Endodermal cell (in vitro differentiated cells): ENCODE results near the gene ATRX. TPM values are rescaled to one million over a fixed set of nuclear protein-coding genes. Genes with fewer than 3 reads are reported as not detected.
"Not testable (repeated sequence)": the region's sequence is repeated elsewhere in the genome, so short reads cannot be mapped to it uniquely, and the experiment has no call there.

Experiments used
- DNase-seq: peaks from one replicate; pipeline ENCODE4 v3.0.0-alpha.2; 2017
- H3K27ac ChIP-seq: 2 replicates; pipeline ENCODE4 v1.5.1; 2013; ENCODE audit warnings: mild to moderate bottlenecking, low read depth, low read length, moderate library complexity
- H3K27me3 ChIP-seq: 2 replicates; pipeline ENCODE4 v1.6.1; 2013; ENCODE audit warnings: mild to moderate bottlenecking, low read length, moderate library complexity; ENCODE audit not compliant: insufficient read depth, control insufficient read depth, poor library complexity, severe bottlenecking
- H3K36me3 ChIP-seq: 2 replicates; pipeline ENCODE4 v1.7.0; 2013; ENCODE audit warnings: mild to moderate bottlenecking, low read length, moderate library complexity; ENCODE audit not compliant: control insufficient read depth, insufficient read depth
- H3K4me1 ChIP-seq: one replicate; pipeline ENCODE4 v1.7.0; 2013; ENCODE audit warnings: low read length; ENCODE audit not compliant: control insufficient read depth, insufficient read depth
- H3K4me3 ChIP-seq: 2 replicates; pipeline ENCODE4 v1.5.1; 2013; ENCODE audit warnings: mild to moderate bottlenecking, low read length, moderate library complexity
- H3K9ac ChIP-seq: 2 replicates; pipeline ENCODE4 v1.6.1; 2013; ENCODE audit warnings: mild to moderate bottlenecking, low read length, moderate library complexity; ENCODE audit not compliant: poor library complexity, severe bottlenecking; ENCODE audit errors: extremely low read depth
- H3K9me3 ChIP-seq: 2 replicates; pipeline ENCODE4 v1.6.1; 2013; ENCODE audit warnings: mild to moderate bottlenecking, low read length, moderate library complexity; ENCODE audit not compliant: control insufficient read depth
- H3K27ac Mint-ChIP-seq: 2 replicates; pipeline ENCODE4 v1.8.0; 2020; ENCODE audit warnings: mixed read lengths
- H3K27me3 Mint-ChIP-seq: 2 replicates; pipeline ENCODE4 v1.8.0; 2021; ENCODE audit warnings: mild to moderate bottlenecking, mixed read lengths; ENCODE audit not compliant: insufficient read depth
- H3K36me3 Mint-ChIP-seq: 2 replicates; pipeline ENCODE4 v1.8.0; 2020; ENCODE audit warnings: low read depth, mixed read lengths
- H3K4me1 Mint-ChIP-seq: 2 replicates; pipeline ENCODE4 v1.8.0; 2020; ENCODE audit warnings: mixed read lengths
- H3K4me3 Mint-ChIP-seq: 2 replicates; pipeline ENCODE4 v1.8.0; 2020; ENCODE audit warnings: mild to moderate bottlenecking, moderate library complexity, mixed read lengths
- H3K9me3 Mint-ChIP-seq: 2 replicates; pipeline ENCODE4 v1.8.0; 2020; ENCODE audit warnings: mild to moderate bottlenecking, mixed read lengths
- CTCF ChIP-seq: fragments of 200-600 bp; sonication (generic); conservative IDR thresholded peaks from 2 replicates; pipeline ENCODE4 v1.5.0; 2021; ENCODE audit warnings: antibody characterized with exemption, mild to moderate bottlenecking
- WGBS, 2 experiments: methylation state at CpG; one replicate each; pipeline versions ENCODE4 v1.1.5 to v1.1.7; 2013; ENCODE audit warnings: missing lambda C conversion rate in 2 of 2, mixed read lengths in 1 of 2; ENCODE audit not compliant: insufficient coverage in 1 of 2, insufficient read length in 1 of 2; 5-methylcytosine and 5-hydroxymethylcytosine counted together
- total RNA-seq, 2 donors: library from RNA; stranded (reverse); fragmentation: NEBNext Ultra II Directional in 1 of 2; extraction: Animal tissue kit (Norgen Biotek cat#: 25700) in 1 of 2; gene quantifications; 2 replicates in 1 of 2; 3 replicates in 1 of 2; pipeline ENCODE4 v1.2.1, GENCODE V29; 2021

Gene ATRX
- total RNA-seq, 2 donors from 2014 or later, result 120 to 137 TPM

GRCh38 chrX:77771601-77772000 lies 14.4 kb downstream of the ATRX start:
- H3K36me3 ChIP-seq, result peaks cover 6% of the 10 kb centered on the region
- H3K4me3 Mint-ChIP-seq, result no peak overlapping the region
- 100% methylated on average over 1 of the region's 1 CpG; no CpG with 5 or more reads in 1 of the 2 experiments for WGBS, 2 experiments
- no peak for TF ChIP-seq CTCF
- no peaks in the 10 kb centered on the region for H3K4me1 ChIP-seq
- H3K27me3 ChIP-seq, result no peaks in the 10 kb centered on the region
- H3K27me3 Mint-ChIP-seq, result no peaks in the 10 kb centered on the region
- DNase-seq, result no peak
- H3K27ac ChIP-seq, result no peak overlapping the region
- H3K4me1 Mint-ChIP-seq, result no peaks in the 10 kb centered on the region
- no peak overlapping the region for H3K4me3 ChIP-seq
- H3K9me3 ChIP-seq, result no peaks in the 10 kb centered on the region
- H3K36me3 Mint-ChIP-seq, result peaks cover 25% of the 10 kb centered on the region
- H3K27ac Mint-ChIP-seq, result no peak overlapping the region
- no peak overlapping the region for H3K9ac ChIP-seq
- H3K9me3 Mint-ChIP-seq, result peaks cover 56% of the 10 kb centered on the region

GRCh38 chrX:77768787-77769186 lies 17.2 kb downstream of the ATRX start:
- no peak for TF ChIP-seq CTCF
- Histone ChIP-seq H3K4me1 (no peaks in the 10 kb centered on the region), H3K27me3 (no peaks in the 10 kb centered on the region)

GRCh38 chrX:77766212-77766611 lies 19.8 kb downstream of the ATRX start:
- H3K36me3 Mint-ChIP-seq, result peaks cover 27% of the 10 kb centered on the region

More at GRCh38 chrX:77768787-77769186, 17.2 kb downstream of the ATRX start:
- peaks cover 27% of the 10 kb centered on the region for H3K36me3 Mint-ChIP-seq
- WGBS, 2 experiments, result 88% methylated on average over 2 of the region's 2 CpGs; no CpG with 5 or more reads in 1 of the 2 experiments
- no peaks in the 10 kb centered on the region for H3K9me3 ChIP-seq
- peaks cover 16% of the 10 kb centered on the region for H3K36me3 ChIP-seq
- no peaks in the 10 kb centered on the region for H3K4me1 Mint-ChIP-seq
- H3K9me3 Mint-ChIP-seq, result peaks cover 60% of the 10 kb centered on the region
- no peaks in the 10 kb centered on the region for H3K27me3 Mint-ChIP-seq
- no peak for DNase-seq
- H3K27ac ChIP-seq, result no peak overlapping the region
- H3K27ac Mint-ChIP-seq, result no peak overlapping the region
- H3K9ac ChIP-seq, result no peak overlapping the region
- no peak overlapping the region for H3K4me3 ChIP-seq
- H3K4me3 Mint-ChIP-seq, result no peak overlapping the region

GRCh38 chrX:77755561-77755960 lies 30.5 kb downstream of the ATRX start:
- no peak overlapping the region for H3K27ac ChIP-seq
- H3K4me1 ChIP-seq, result no peaks in the 10 kb centered on the region
- Mint-ChIP-seq H3K4me3 (no peak overlapping the region), H3K27me3 (no peaks in the 10 kb centered on the region), H3K9me3 (peaks cover 77% of the 10 kb centered on the region), H3K36me3 (peaks cover 28% of the 10 kb centered on the region), H3K27ac (no peak overlapping the region), H3K4me1 (no peaks in the 10 kb centered on the region)
- H3K9ac ChIP-seq, result no peak overlapping the region
- no peak for TF ChIP-seq CTCF
- no peak for DNase-seq
- no peaks in the 10 kb centered on the region for H3K27me3 ChIP-seq
- H3K4me3 ChIP-seq, result no peak overlapping the region
- H3K9me3 ChIP-seq, result no peaks in the 10 kb centered on the region
- no peaks in the 10 kb centered on the region for H3K36me3 ChIP-seq
- WGBS, 2 experiments, result 96 to 100% methylated on average over 2 to 6 of the region's 6 CpGs

More at GRCh38 chrX:77766212-77766611, 19.8 kb downstream of the ATRX start:
- not testable (repeated sequence) for DNase-seq, H3K9ac ChIP-seq, H3K9me3 ChIP-seq, H3K4me3 ChIP-seq, H3K27me3 ChIP-seq, H3K27ac ChIP-seq, H3K27ac Mint-ChIP-seq, H3K4me1 ChIP-seq, H3K4me1 Mint-ChIP-seq, H3K4me3 Mint-ChIP-seq, H3K27me3 Mint-ChIP-seq
- WGBS, 2 experiments, result 93% methylated on average over 3 of the region's 33 CpGs; no CpG with 5 or more reads in 1 of the 2 experiments
- peaks cover 16% of the 10 kb centered on the region for H3K36me3 ChIP-seq
- H3K9me3 Mint-ChIP-seq, result peaks cover 52% of the 10 kb centered on the region

- WGBS, 2 experiments, result no CpG with 5 or more reads among the region's 1 CpG
- not testable (repeated sequence) for H3K4me1 ChIP-seq, DNase-seq, H3K9me3 ChIP-seq, H3K4me3 ChIP-seq, H3K36me3 ChIP-seq, H3K27ac Mint-ChIP-seq, H3K4me1 Mint-ChIP-seq, H3K9ac ChIP-seq, H3K27me3 ChIP-seq, H3K4me3 Mint-ChIP-seq, H3K27me3 Mint-ChIP-seq, H3K27ac ChIP-seq
- Mint-ChIP-seq H3K36me3 (peaks cover 26% of the 10 kb centered on the region), H3K9me3 (peaks cover 77% of the 10 kb centered on the region)
These were observed 32.1 kb downstream of the ATRX start for GRCh38 chrX:77753942-77754341.
